ENCODE results near the gene EIF6.

DNA sequence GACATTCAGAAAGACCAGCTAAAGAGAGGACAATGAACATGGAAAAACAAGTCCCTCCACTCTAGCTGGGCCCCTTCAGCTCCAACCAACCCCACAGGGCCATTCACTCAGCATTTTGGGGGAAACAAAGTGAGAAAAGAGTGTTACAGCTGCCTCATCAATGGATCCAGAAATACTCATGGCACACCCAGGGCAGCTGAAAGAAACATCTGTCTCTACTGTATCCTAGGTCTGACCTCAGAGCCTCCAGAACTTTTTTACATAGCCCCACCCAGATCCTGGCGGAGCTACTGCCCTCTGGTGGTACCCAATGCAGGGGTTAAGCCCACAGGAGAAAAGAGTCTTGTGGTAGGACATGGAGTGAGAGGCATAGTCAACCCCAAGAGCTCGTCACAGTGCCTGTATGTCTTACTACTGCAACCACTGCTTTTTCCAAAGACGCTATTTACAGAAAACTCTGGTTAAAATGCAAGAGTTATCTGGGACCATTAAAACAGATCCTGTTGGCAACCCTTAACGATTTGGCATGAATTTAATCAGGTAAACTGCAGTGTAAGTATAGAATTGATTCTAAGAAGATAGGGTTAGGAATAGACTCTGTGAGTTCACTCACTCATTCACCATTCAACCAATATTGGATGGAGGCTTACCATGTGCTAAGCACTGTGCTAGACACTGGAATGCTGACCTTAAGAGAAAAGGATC is 45.0 kb upstream of the EIF6 start:
- peak; percentile 68 for TF ChIP-seq CTCF (conservative IDR thresholded peaks at IDR 0.05; ENCODE audit: low read depth, low read length)
- TF ChIP-seq EZH2 (IDR thresholded peaks at IDR 0.05; ENCODE audit: borderline replicate concordance, low read depth, low read length, poor library complexity, severe bottlenecking), result no peak
